ENCODE data around the gene RAPGEF3. TPM values are rescaled to one million over a fixed set of nuclear protein-coding genes. Genes with fewer than 3 reads are reported as not detected.

Gene RAPGEF3
- total and polyA plus RNA-seq, 5 donors from 2014 or later: 0.10 to 0.79 (median 0.14) TPM; not detected in 2

DNA sequence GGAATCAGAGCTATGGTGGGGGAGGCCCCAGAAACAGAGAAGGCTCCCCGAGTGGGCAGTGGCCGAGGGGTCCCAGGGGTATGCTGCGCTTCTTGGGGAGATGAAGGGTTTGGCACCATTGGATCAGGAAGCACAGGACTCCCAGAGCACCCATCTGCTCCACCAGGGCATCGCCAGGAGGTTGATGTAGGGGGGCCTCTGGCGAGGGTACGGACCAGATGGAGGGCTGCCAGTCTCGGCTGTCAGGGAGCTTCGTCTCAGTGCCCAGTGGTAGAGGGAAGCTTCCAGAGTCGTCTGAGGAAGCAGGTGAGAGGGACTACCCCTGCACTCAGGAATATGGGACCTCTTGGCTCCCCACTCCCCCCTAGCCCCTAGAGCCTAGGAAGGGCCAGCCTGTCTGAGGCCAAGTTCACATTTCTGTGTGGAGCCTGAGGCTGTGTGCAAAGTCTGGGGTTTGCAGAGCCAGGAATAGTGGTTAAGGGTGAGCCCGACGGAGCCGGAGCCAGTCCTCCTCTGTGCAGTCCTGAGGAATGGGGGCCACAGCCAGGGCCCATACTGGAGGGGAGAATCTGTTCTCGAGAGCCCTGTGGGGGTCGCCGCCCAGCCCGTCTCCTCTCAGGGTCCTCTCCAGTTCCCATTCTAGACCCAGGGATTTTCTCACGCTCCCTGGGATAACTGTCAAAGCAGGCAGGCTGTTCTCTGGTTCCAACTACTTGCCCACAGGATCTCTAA, 24.5 kb upstream of the RAPGEF3 start:
- Mint-ChIP-seq H3K4me3 (no peak overlapping the region), H3K27ac (peak overlapping the region in 2 of 3 donors; percentile 58 to 71), H3K4me1 (peaks cover 5 to 11% (median 10%) of the 10 kb centered on the region in 4 donors), H3K27me3 (no peaks in the 10 kb centered on the region), H3K9me3 (peaks cover 0 to 2% (median 0%) of the 10 kb centered on the region in 7 donors), H3K36me3 (peaks cover 21% of the 10 kb centered on the region)
- Histone ChIP-seq H3K4me1 (ENCODE audit: control insufficient read depth, insufficient read depth, low read length, poor library complexity, severe bottlenecking) (no peaks in the 10 kb centered on the region), H3K27ac (ENCODE audit: insufficient read depth, low read length, poor library complexity, severe bottlenecking) (no peak overlapping the region), H3K9me3 (ENCODE audit: control insufficient read depth in 2 of 2, low read length in 2 of 2) (no peaks in the 10 kb centered on the region), H3K36me3 (ENCODE audit: control insufficient read depth, insufficient read depth, low read length) (peaks cover 53% of the 10 kb centered on the region), H3K27me3 (ENCODE audit: control insufficient read depth, insufficient read depth, low read length) (no peaks in the 10 kb centered on the region), H3K4me3 (ENCODE audit: low read depth, low read length) (no peak overlapping the region)
- ATAC-seq (ENCODE audit: low read depth in 2 of 2): no peak
- DNase-seq: no peak

DNA sequence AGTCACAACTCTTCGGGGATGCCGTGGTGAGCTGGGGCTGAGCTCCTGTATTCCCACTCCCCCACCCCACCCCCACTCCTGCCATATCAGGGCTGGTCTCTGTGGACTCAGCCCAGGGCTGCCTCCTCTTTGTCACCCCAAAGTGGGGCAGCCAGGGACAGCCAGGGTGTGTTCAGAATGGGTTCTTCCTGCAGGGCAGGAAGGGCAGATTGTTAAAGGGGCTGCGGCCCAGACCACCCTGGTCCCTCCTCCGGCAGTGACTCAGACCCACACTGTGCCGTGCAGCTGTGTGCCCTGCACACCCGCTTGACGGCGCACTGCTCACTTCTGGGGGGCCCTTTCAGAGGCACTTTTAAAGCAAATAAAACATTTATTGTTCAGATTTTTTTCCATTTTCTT, 23.7 kb upstream of the RAPGEF3 start:
- DNase-seq (no peak), ATAC-seq (ENCODE audit: low read depth in 2 of 2) (no peak)
- Mint-ChIP-seq H3K27me3 (no peaks in the 10 kb centered on the region), H3K4me3 (no peak overlapping the region), H3K27ac (peak overlapping the region in 1 of 3 donors; percentile 58), H3K36me3 (peaks cover 14% of the 10 kb centered on the region), H3K9me3 (peaks cover 0 to 2% (median 0%) of the 10 kb centered on the region in 7 donors), H3K4me1 (peaks cover 5 to 14% (median 10%) of the 10 kb centered on the region in 4 donors)
- Histone ChIP-seq H3K27me3 (ENCODE audit: control insufficient read depth, insufficient read depth, low read length) (no peaks in the 10 kb centered on the region), H3K4me3 (ENCODE audit: low read depth, low read length) (no peak overlapping the region), H3K36me3 (ENCODE audit: control insufficient read depth, insufficient read depth, low read length) (peaks cover 45% of the 10 kb centered on the region), H3K4me1 (ENCODE audit: control insufficient read depth, insufficient read depth, low read length, poor library complexity, severe bottlenecking) (no peaks in the 10 kb centered on the region), H3K27ac (ENCODE audit: insufficient read depth, low read length, poor library complexity, severe bottlenecking) (no peak overlapping the region), H3K9me3 (ENCODE audit: control insufficient read depth in 2 of 2, low read length in 2 of 2) (no peaks in the 10 kb centered on the region)

- peaks cover 38% of the 10 kb centered on the region for H3K36me3 ChIP-seq (ENCODE audit: control insufficient read depth, insufficient read depth, low read length)
- Mint-ChIP-seq H3K27me3 (no peaks in the 10 kb centered on the region), H3K27ac (peak overlapping the region; percentile 58 to 86 (median 85)), H3K9me3 (peaks cover 0 to 2% (median 0%) of the 10 kb centered on the region in 7 donors), H3K36me3 (peaks cover 10% of the 10 kb centered on the region), H3K4me1 (peaks cover 5 to 14% (median 10%) of the 10 kb centered on the region in 4 donors), H3K4me3 (no peak overlapping the region)
- no peak for ATAC-seq (ENCODE audit: low read depth in 2 of 2)
- no peaks in the 10 kb centered on the region for H3K4me1 ChIP-seq (ENCODE audit: control insufficient read depth, insufficient read depth, low read length, poor library complexity, severe bottlenecking)
- no peak for DNase-seq
- no peak overlapping the region for H3K4me3 ChIP-seq (ENCODE audit: low read depth, low read length)
- no peak overlapping the region for H3K27ac ChIP-seq (ENCODE audit: insufficient read depth, low read length, poor library complexity, severe bottlenecking)
- no peaks in the 10 kb centered on the region for H3K27me3 ChIP-seq (ENCODE audit: control insufficient read depth, insufficient read depth, low read length)
- no peaks in the 10 kb centered on the region for H3K9me3 ChIP-seq (ENCODE audit: control insufficient read depth in 2 of 2, low read length in 2 of 2)
These were observed 23.0 kb upstream of the RAPGEF3 start for GRCh38 chr12:47781479-47782371.

GRCh38 chr12:47779943-47780504, 21.3 kb upstream of the RAPGEF3 start:
- no peaks in the 10 kb centered on the region for H3K4me1 ChIP-seq (ENCODE audit: control insufficient read depth, insufficient read depth, low read length, poor library complexity, severe bottlenecking)
- H3K4me3 ChIP-seq (ENCODE audit: low read depth, low read length): no peak overlapping the region
- no peak for DNase-seq
- H3K27me3 Mint-ChIP-seq: no peaks in the 10 kb centered on the region
- H3K36me3 ChIP-seq (ENCODE audit: control insufficient read depth, insufficient read depth, low read length): peaks cover 21% of the 10 kb centered on the region
- peaks cover 6% of the 10 kb centered on the region for H3K36me3 Mint-ChIP-seq
- no peak overlapping the region for H3K4me3 Mint-ChIP-seq
- peaks cover 5 to 22% (median 10%) of the 10 kb centered on the region in 4 donors for H3K4me1 Mint-ChIP-seq
- H3K9me3 Mint-ChIP-seq: peaks cover 0 to 2% (median 0%) of the 10 kb centered on the region in 7 donors
- H3K27ac Mint-ChIP-seq: peak overlapping the region in 1 of 3 donors; percentile 74
- H3K27ac ChIP-seq (ENCODE audit: insufficient read depth, low read length, poor library complexity, severe bottlenecking): no peak overlapping the region
- no peak for ATAC-seq (ENCODE audit: low read depth in 2 of 2)
- no peaks in the 10 kb centered on the region for H3K9me3 ChIP-seq (ENCODE audit: control insufficient read depth in 2 of 2, low read length in 2 of 2)
- H3K27me3 ChIP-seq (ENCODE audit: control insufficient read depth, insufficient read depth, low read length): no peaks in the 10 kb centered on the region

GRCh38 chr12:47779301-47779942, 20.7 kb upstream of the RAPGEF3 start:
- Mint-ChIP-seq H3K4me3 (peak overlapping the region in 2 of 4 donors; percentile 36 to 61), H3K9me3 (peaks cover 0 to 2% (median 0%) of the 10 kb centered on the region in 7 donors), H3K4me1 (peaks cover 5 to 28% (median 12%) of the 10 kb centered on the region in 4 donors), H3K36me3 (peaks cover 3% of the 10 kb centered on the region), H3K27me3 (no peaks in the 10 kb centered on the region), H3K27ac (peak overlapping the region in 2 of 3 donors; percentile 74 to 75)
- DNase-seq (peak; percentile 81 to 91 (median 87)), ATAC-seq (ENCODE audit: low read depth in 2 of 2) (peak; percentile 90 to 92)
- Histone ChIP-seq H3K4me3 (ENCODE audit: low read depth, low read length) (no peak overlapping the region), H3K27me3 (ENCODE audit: control insufficient read depth, insufficient read depth, low read length) (no peaks in the 10 kb centered on the region), H3K4me1 (ENCODE audit: control insufficient read depth, insufficient read depth, low read length, poor library complexity, severe bottlenecking) (no peaks in the 10 kb centered on the region), H3K36me3 (ENCODE audit: control insufficient read depth, insufficient read depth, low read length) (peaks cover 16% of the 10 kb centered on the region), H3K27ac (ENCODE audit: insufficient read depth, low read length, poor library complexity, severe bottlenecking) (no peak overlapping the region), H3K9me3 (ENCODE audit: control insufficient read depth in 2 of 2, low read length in 2 of 2) (no peaks in the 10 kb centered on the region)

GRCh38 chr12:47778881-47779280, 20.2 kb upstream of the RAPGEF3 start:
- Histone ChIP-seq H3K27me3 (ENCODE audit: control insufficient read depth, insufficient read depth, low read length) (no peaks in the 10 kb centered on the region), H3K4me1 (ENCODE audit: control insufficient read depth, insufficient read depth, low read length, poor library complexity, severe bottlenecking) (peaks cover 3% of the 10 kb centered on the region), H3K4me3 (ENCODE audit: low read depth, low read length) (no peak overlapping the region), H3K9me3 (ENCODE audit: control insufficient read depth in 2 of 2, low read length in 2 of 2) (no peaks in the 10 kb centered on the region), H3K36me3 (ENCODE audit: control insufficient read depth, insufficient read depth, low read length) (peaks cover 11% of the 10 kb centered on the region), H3K27ac (ENCODE audit: insufficient read depth, low read length, poor library complexity, severe bottlenecking) (no peak overlapping the region)
- DNase-seq: no peak
- Mint-ChIP-seq H3K4me3 (peak overlapping the region in 2 of 4 donors; percentile 36 to 73), H3K9me3 (peaks cover 0 to 2% (median 0%) of the 10 kb centered on the region in 7 donors), H3K27me3 (no peaks in the 10 kb centered on the region), H3K36me3 (peaks cover 3% of the 10 kb centered on the region), H3K4me1 (peaks cover 5 to 34% (median 15%) of the 10 kb centered on the region in 4 donors), H3K27ac (peak overlapping the region in 1 of 3 donors; percentile 74)
- ATAC-seq (ENCODE audit: low read depth in 2 of 2): no peak

Data from CD4-positive, CD25-positive, alpha-beta regulatory T cell (primary cell).